Germinal center (tissue), 1 donor: ENCODE measurements around the gene PTPRG.

Source experiments
- DNase-seq: peaks from one replicate; pipeline ENCODE4 v3.0.0; 2012; ENCODE audit warnings: mixed read lengths, low spot score

PTPRG gene

GRCh38 chr3:61828880-61829721, 267.7 kb downstream of the PTPRG start:
- no peak for DNase-seq

- DNase-seq = no peak
Measured at GRCh38 chr3:61829722-61830350, 268.5 kb downstream of the PTPRG start.

GRCh38 chr3:61831973-61832372, 270.6 kb downstream of the PTPRG start:
- DNase-seq = no peak

GRCh38 chr3:61832375-61833229, 271.2 kb downstream of the PTPRG start:
- DNase-seq = no peak

- no peak for DNase-seq
Measured at GRCh38 chr3:61839256-61839655, 277.9 kb downstream of the PTPRG start.

GRCh38 chr3:61841111-61841845, 279.9 kb downstream of the PTPRG start:
- DNase-seq = no peak

GRCh38 chr3:61841988-61842387, 280.6 kb downstream of the PTPRG start:
- no peak for DNase-seq

GRCh38 chr3:61844346-61844745, 283.0 kb downstream of the PTPRG start:
- no peak for DNase-seq

- no peak for DNase-seq
Measured at GRCh38 chr3:61846488-61846887, 285.1 kb downstream of the PTPRG start.

- DNase-seq = no peak
Measured at GRCh38 chr3:61847784-61848462, 286.6 kb downstream of the PTPRG start.

- DNase-seq = no peak
Measured at GRCh38 chr3:61848885-61849284, 287.5 kb downstream of the PTPRG start.

GRCh38 chr3:61853912-61854311, 292.5 kb downstream of the PTPRG start:
- no peak for DNase-seq

- DNase-seq = no peak
Measured at GRCh38 chr3:61855211-61855610, 293.8 kb downstream of the PTPRG start.

- DNase-seq = no peak
Measured at GRCh38 chr3:61857297-61857696, 295.9 kb downstream of the PTPRG start.

GRCh38 chr3:61858054-61858453, 296.7 kb downstream of the PTPRG start:
- no peak for DNase-seq

- DNase-seq = no peak
Measured at GRCh38 chr3:61861410-61861809, 300.0 kb downstream of the PTPRG start.

- DNase-seq = no peak
Measured at GRCh38 chr3:61862614-61863289, 301.4 kb downstream of the PTPRG start.

- no peak for DNase-seq
Measured at GRCh38 chr3:61863579-61863978, 302.2 kb downstream of the PTPRG start.

- no peak for DNase-seq
Measured at GRCh38 chr3:61864886-61865285, 303.5 kb downstream of the PTPRG start.

- DNase-seq = no peak
Measured at GRCh38 chr3:61865466-61866152, 304.2 kb downstream of the PTPRG start.
